Breast epithelium (tissue), 4 donors: Measurements from ENCODE around the gene CD200R1. TPM values are rescaled to one million over a fixed set of nuclear protein-coding genes. Genes with fewer than 3 reads are reported as not detected.
A peak's percentile ranks its signal among the peaks of the same experiment; 100 is the strongest.

Experiments used
- DNase-seq, 2 donors: peaks; one replicate each; pipeline ENCODE4 v3.0.0-alpha.2; 2019; ENCODE audit warnings: low spot score in 2 of 2
- H3K27ac ChIP-seq, 2 donors: fragments of 200-600 bp; sonication (generic) in 1 of 2; one replicate each; pipeline ENCODE4 v1.5.1; 2016 to 2019; ENCODE audit warnings: mild to moderate bottlenecking in 1 of 2
- H3K27me3 ChIP-seq, 2 donors: fragments of 200-600 bp; sonication (generic) in 1 of 2; one replicate each; pipeline versions ENCODE4 v1.5.1 to v1.6.0; 2017 to 2019; ENCODE audit warnings: control low read depth in 1 of 2, mild to moderate bottlenecking in 1 of 2
- H3K36me3 ChIP-seq: fragments of 200-600 bp; one replicate; pipeline ENCODE4 v1.5.1; 2019
- H3K4me1 ChIP-seq, 2 donors: fragments of 200-600 bp; sonication (generic); one replicate each; pipeline ENCODE4 v1.5.1; 2016 to 2019; ENCODE audit warnings: control low read depth in 1 of 2
- H3K4me3 ChIP-seq, 3 donors: fragments of 200-600 bp; sonication (generic); 1 replicate in 2 of 3; 2 replicates in 1 of 3; pipeline ENCODE4 v1.5.1; 2016 to 2019; ENCODE audit warnings: mild to moderate bottlenecking in 3 of 3, moderate library complexity in 2 of 3
- H3K9me3 ChIP-seq, 2 donors: fragments of 200-600 bp; sonication (generic) in 1 of 2; one replicate each; pipeline ENCODE4 v1.5.1; 2016 to 2019; ENCODE audit warnings: control low read depth in 1 of 2
- POLR2A ChIP-seq: fragments of 450-650 bp; IDR thresholded peaks from one replicate; pipeline ENCODE4 v1.6.1; 2016; ENCODE audit warnings: antibody characterized with exemption, mild to moderate bottlenecking, moderate library complexity
- POLR2AphosphoS5 ChIP-seq, 3 donors: sonication (generic); formaldehyde crosslinking; IDR thresholded peaks; one replicate each; pipeline ENCODE4 v1.6.1; 2017; ENCODE audit warnings: antibody characterized with exemption in 3 of 3
- intact Hi-C: fragments of 100-400 bp; cut with DNase I; formaldehyde crosslinking; loops from one replicate; pipeline ENCODE4 v1.15.1; 2023; ENCODE audit warnings: low total_unique reads
- total RNA-seq, 3 donors: library from RNA; depleted of rRNA; stranded (reverse); fragments of >200 nt; gene quantifications; one replicate each; pipeline ENCODE4 v1.1.0, GENCODE V29; 2016
- TF ChIP-seq, protein P1 (sequence below), 3 donors: fragments of 450-650 bp; IDR thresholded peaks; one replicate each; pipeline ENCODE4 v1.5.1; 2016 to 2017; ENCODE audit warnings: antibody characterized with exemption in 3 of 3, mild to moderate bottlenecking in 3 of 3, moderate library complexity in 3 of 3

Gene CD200R1
- total RNA-seq, 3 donors from 2014 or later: 0.66 to 3.4 (median 1.3) TPM

- TF ChIP-seq POLR2A (no peak), POLR2AphosphoS5 (IDR thresholded peaks at IDR 0.05) (no peak)
- TF ChIP-seq, protein P1, sequence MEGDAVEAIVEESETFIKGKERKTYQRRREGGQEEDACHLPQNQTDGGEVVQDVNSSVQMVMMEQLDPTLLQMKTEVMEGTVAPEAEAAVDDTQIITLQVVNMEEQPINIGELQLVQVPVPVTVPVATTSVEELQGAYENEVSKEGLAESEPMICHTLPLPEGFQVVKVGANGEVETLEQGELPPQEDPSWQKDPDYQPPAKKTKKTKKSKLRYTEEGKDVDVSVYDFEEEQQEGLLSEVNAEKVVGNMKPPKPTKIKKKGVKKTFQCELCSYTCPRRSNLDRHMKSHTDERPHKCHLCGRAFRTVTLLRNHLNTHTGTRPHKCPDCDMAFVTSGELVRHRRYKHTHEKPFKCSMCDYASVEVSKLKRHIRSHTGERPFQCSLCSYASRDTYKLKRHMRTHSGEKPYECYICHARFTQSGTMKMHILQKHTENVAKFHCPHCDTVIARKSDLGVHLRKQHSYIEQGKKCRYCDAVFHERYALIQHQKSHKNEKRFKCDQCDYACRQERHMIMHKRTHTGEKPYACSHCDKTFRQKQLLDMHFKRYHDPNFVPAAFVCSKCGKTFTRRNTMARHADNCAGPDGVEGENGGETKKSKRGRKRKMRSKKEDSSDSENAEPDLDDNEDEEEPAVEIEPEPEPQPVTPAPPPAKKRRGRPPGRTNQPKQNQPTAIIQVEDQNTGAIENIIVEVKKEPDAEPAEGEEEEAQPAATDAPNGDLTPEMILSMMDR (IDR thresholded peaks at IDR 0.05): no peak
- intact Hi-C loops: no loop called here
- no peak for DNase-seq
- H3K4me1 ChIP-seq: no peaks in the 10 kb centered on the region
- no peak overlapping the region for H3K4me3 ChIP-seq
- H3K27me3 ChIP-seq: no peaks in the 10 kb centered on the region
- H3K9me3 ChIP-seq: no peaks in the 10 kb centered on the region
- H3K36me3 ChIP-seq: peaks cover 5% of the 10 kb centered on the region
- H3K27ac ChIP-seq: no peak overlapping the region
Measured at GRCh38 chr3:113002037-113002436, 27.1 kb upstream of the CD200R1 start.

- no peak for DNase-seq
- Histone ChIP-seq H3K4me3 (no peak overlapping the region), H3K9me3 (no peaks in the 10 kb centered on the region), H3K4me1 (no peaks in the 10 kb centered on the region), H3K27me3 (no peaks in the 10 kb centered on the region), H3K27ac (no peak overlapping the region), H3K36me3 (peaks cover 4% of the 10 kb centered on the region)
- intact Hi-C loops: no loop called here
- TF ChIP-seq POLR2AphosphoS5 (IDR thresholded peaks at IDR 0.05): no peak
- TF ChIP-seq POLR2A: no peak
- TF ChIP-seq, protein P1 (IDR thresholded peaks at IDR 0.05): no peak
Measured at GRCh38 chr3:113000691-113001090, 25.8 kb upstream of the CD200R1 start.

- no peaks in the 10 kb centered on the region for H3K36me3 ChIP-seq
- intact Hi-C loops: no loop called here
- no peaks in the 10 kb centered on the region for H3K9me3 ChIP-seq
- TF ChIP-seq, protein P1 (IDR thresholded peaks at IDR 0.05): no peak
- no peak for TF ChIP-seq POLR2A
- TF ChIP-seq POLR2AphosphoS5 (IDR thresholded peaks at IDR 0.05): no peak
- H3K4me1 ChIP-seq: peaks cover 0 to 11% of the 10 kb centered on the region in 2 donors
- H3K27ac ChIP-seq: no peak overlapping the region
- H3K4me3 ChIP-seq: no peak overlapping the region
- DNase-seq: no peak
- H3K27me3 ChIP-seq: no peaks in the 10 kb centered on the region
Measured at GRCh38 chr3:112995800-112996199, 20.9 kb upstream of the CD200R1 start.

GRCh38 chr3:112990672-112991602 is 16.0 kb upstream of the CD200R1 start, which contains the start of gene GTPBP8:
Gene GTPBP8, plus strand, starts transcription at chr3:112990984. Its CDS starts 16 bp downstream, at chr3:112991000.
- H3K4me3 ChIP-seq: peak within 1 kb of the TSS; percentile 87 to 92 (median 88)
- intact Hi-C loops: no loop called here
- peak; percentile 53 to 80 (median 62) for TF ChIP-seq POLR2AphosphoS5 (IDR thresholded peaks at IDR 0.05)
- TF ChIP-seq, protein P1 (IDR thresholded peaks at IDR 0.05): peak in 1 of 3 donors; percentile 14
- TF ChIP-seq POLR2A: peak; percentile 72
- DNase-seq: peak; percentile 76 to 84
- no peaks in the 10 kb centered on the region for H3K27me3 ChIP-seq
- peak within 1 kb of the TSS; percentile 97 to 99 for H3K27ac ChIP-seq
- no peaks in the 10 kb centered on the region for H3K9me3 ChIP-seq
- H3K36me3 ChIP-seq: no peaks in the 10 kb centered on the region
- H3K4me1 ChIP-seq: peaks cover 0 to 11% of the 10 kb centered on the region in 2 donors
